GM19395 (cell line): ENCODE data around the gene TAS2R19.
"Not testable (repeated sequence)": the region's sequence is repeated elsewhere in the genome, so short reads cannot be mapped to it uniquely, and the experiment has no call there.

Experiments used
- ATAC-seq: cut with Tn5 transposase; IDR thresholded peaks from one replicate; pipeline ENCODE4 v1.9.1; 2021; ENCODE audit warnings: mild to moderate bottlenecking, moderate library complexity; ENCODE audit not compliant: unreplicated experiment

TAS2R19 gene

GRCh38 chr12:11022520-11022919 is at the start of gene TAS2R19:
TAS2R19 (minus strand) TSS chr12:11022620; CDS start chr12:11022571, 49 bp downstream.
- no peak for ATAC-seq

GRCh38 chr12:11071414-11071813 is 49.0 kb upstream of the TAS2R19 start:
- ATAC-seq: no peak

GRCh38 chr12:11070999-11071398 is 48.6 kb upstream of the TAS2R19 start:
- ATAC-seq: no peak

- ATAC-seq: no peak
Observed at GRCh38 chr12:11069854-11070365, 47.5 kb upstream of the TAS2R19 start.

- ATAC-seq: no peak
Observed at GRCh38 chr12:11067514-11067913, 45.1 kb upstream of the TAS2R19 start.

GRCh38 chr12:11062194-11062593 is 39.8 kb upstream of the TAS2R19 start, which contains the start of gene TAS2R46:
TAS2R46 (minus strand) TSS chr12:11062294; CDS start chr12:11062294, 0 bp downstream.
- not testable (repeated sequence) for ATAC-seq

GRCh38 chr12:11059784-11060183 is 37.4 kb upstream of the TAS2R19 start:
- ATAC-seq: no peak

- ATAC-seq: no peak
Observed at GRCh38 chr12:11059041-11059440, 36.6 kb upstream of the TAS2R19 start.

- ATAC-seq: no peak
Observed at GRCh38 chr12:11055306-11055705, 32.9 kb upstream of the TAS2R19 start.

- not testable (repeated sequence) for ATAC-seq
Observed at GRCh38 chr12:11049806-11050531, 27.5 kb upstream of the TAS2R19 start.

- ATAC-seq: not testable (repeated sequence)
Observed at GRCh38 chr12:11041366-11041765, 18.9 kb upstream of the TAS2R19 start.

GRCh38 chr12:11040162-11040561 is 17.7 kb upstream of the TAS2R19 start:
- ATAC-seq: no peak

- ATAC-seq: no peak
Observed at GRCh38 chr12:11039171-11039570, 16.8 kb upstream of the TAS2R19 start.

GRCh38 chr12:11033959-11034358 is 11.5 kb upstream of the TAS2R19 start:
- ATAC-seq: not testable (repeated sequence)

GRCh38 chr12:11031307-11031706 is 8.9 kb upstream of the TAS2R19 start, which contains the start of gene TAS2R31:
TAS2R31 (minus strand) TSS chr12:11031407; CDS start chr12:11031335, 72 bp downstream.
- no peak for ATAC-seq

GRCh38 chr12:11026118-11026517 is 3.7 kb upstream of the TAS2R19 start:
- no peak for ATAC-seq

GRCh38 chr12:11023387-11023786 is 967 bp upstream of the TAS2R19 start:
- ATAC-seq: no peak

- no peak for ATAC-seq
Observed at GRCh38 chr12:11016937-11017336, 5.5 kb downstream of the TAS2R19 start.

- no peak for ATAC-seq
Observed at GRCh38 chr12:11015775-11016430, 6.5 kb downstream of the TAS2R19 start.

- ATAC-seq: no peak
Observed at GRCh38 chr12:11014234-11014633, 8.2 kb downstream of the TAS2R19 start.

- no peak for ATAC-seq
Observed at GRCh38 chr12:11007608-11008007, 14.8 kb downstream of the TAS2R19 start.

GRCh38 chr12:10998204-10998603 is 24.2 kb downstream of the TAS2R19 start, which contains the start of gene TAS2R20:
TAS2R20 (minus strand) TSS chr12:10998304; CDS start chr12:10997875, 429 bp downstream.
- ATAC-seq: no peak
